ENCODE measurements around the gene CTSH.
"Not testable (repeated sequence)": the region's sequence is repeated elsewhere in the genome, so short reads cannot be mapped to it uniquely, and the experiment has no call there.

The CTSH gene

GRCh38 chr15:78929536-78930264 is 15.1 kb downstream of the CTSH start:
- Mint-ChIP-seq H3K4me3 (no peak overlapping the region), H3K4me1 (ENCODE audit: low read depth in 2 of 2) (peaks cover 0 to 3% of the 10 kb centered on the region in 2 donors), H3K9me3 (no peaks in the 10 kb centered on the region), H3K27ac (peak overlapping the region in 1 of 2 donors; percentile 55), H3K27me3 (no peaks in the 10 kb centered on the region), H3K36me3 (ENCODE audit: insufficient read depth) (peaks cover 31% of the 10 kb centered on the region)
- DNase-seq (no peak), ATAC-seq (replicated peaks) (no peak)

- Mint-ChIP-seq H3K9me3 (no peaks in the 10 kb centered on the region), H3K4me1 (ENCODE audit: low read depth in 2 of 2) (peaks cover 0 to 3% of the 10 kb centered on the region in 2 donors), H3K36me3 (ENCODE audit: insufficient read depth) (peaks cover 34% of the 10 kb centered on the region), H3K27ac (peak overlapping the region in 1 of 2 donors; percentile 55), H3K4me3 (no peak overlapping the region), H3K27me3 (no peaks in the 10 kb centered on the region)
- ATAC-seq (replicated peaks), result no peak
- no peak for DNase-seq
Measured at GRCh38 chr15:78928616-78929093, 16.2 kb downstream of the CTSH start.

DNA sequence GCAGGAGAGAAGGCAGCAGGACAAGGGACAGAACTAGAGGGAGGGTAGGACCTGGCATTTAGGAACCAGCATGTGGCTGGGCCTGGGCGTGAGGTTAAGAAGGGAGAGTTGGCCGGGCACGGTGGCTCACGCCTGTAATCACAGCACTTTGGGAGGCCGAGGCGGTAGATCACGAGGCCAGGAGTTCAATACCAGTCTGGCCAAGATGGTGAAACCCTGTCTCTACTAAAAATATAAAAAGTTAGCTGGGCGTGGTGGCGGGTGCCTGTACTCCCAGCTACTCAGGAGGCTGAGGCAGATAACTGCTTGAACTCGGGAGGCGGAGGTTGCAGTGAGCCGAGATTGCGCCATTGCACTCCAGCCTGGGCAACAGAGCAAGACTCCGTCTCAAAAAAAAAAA is 16.7 kb downstream of the CTSH start:
- peaks cover 34% of the 10 kb centered on the region for H3K36me3 Mint-ChIP-seq (ENCODE audit: insufficient read depth)
- ATAC-seq (replicated peaks); H3K27me3 Mint-ChIP-seq; H3K4me3 Mint-ChIP-seq; H3K4me1 Mint-ChIP-seq (ENCODE audit: low read depth in 2 of 2); H3K9me3 Mint-ChIP-seq; DNase-seq: not testable (repeated sequence)
- peak overlapping the region; percentile 63 to 79 for H3K27ac Mint-ChIP-seq

- Mint-ChIP-seq H3K4me1 (ENCODE audit: low read depth in 2 of 2) (peaks cover 0 to 3% of the 10 kb centered on the region in 2 donors), H3K4me3 (no peak overlapping the region), H3K9me3 (no peaks in the 10 kb centered on the region), H3K27ac (peak overlapping the region; percentile 63 to 79), H3K27me3 (no peaks in the 10 kb centered on the region), H3K36me3 (ENCODE audit: insufficient read depth) (peaks cover 41% of the 10 kb centered on the region)
- ATAC-seq (replicated peaks) (no peak), DNase-seq (no peak)
Measured at GRCh38 chr15:78927077-78927790, 17.6 kb downstream of the CTSH start.

GRCh38 chr15:78925956-78926743 is 18.7 kb downstream of the CTSH start:
- H3K36me3 Mint-ChIP-seq (ENCODE audit: insufficient read depth), result peaks cover 43% of the 10 kb centered on the region
- peaks cover 0 to 3% of the 10 kb centered on the region in 2 donors for H3K4me1 Mint-ChIP-seq (ENCODE audit: low read depth in 2 of 2)
- H3K9me3 Mint-ChIP-seq, result no peaks in the 10 kb centered on the region
- H3K27ac Mint-ChIP-seq, result peak overlapping the region in 1 of 2 donors; percentile 57
- DNase-seq, result no peak
- no peaks in the 10 kb centered on the region for H3K27me3 Mint-ChIP-seq
- ATAC-seq (replicated peaks), result no peak
- H3K4me3 Mint-ChIP-seq, result no peak overlapping the region

DNA sequence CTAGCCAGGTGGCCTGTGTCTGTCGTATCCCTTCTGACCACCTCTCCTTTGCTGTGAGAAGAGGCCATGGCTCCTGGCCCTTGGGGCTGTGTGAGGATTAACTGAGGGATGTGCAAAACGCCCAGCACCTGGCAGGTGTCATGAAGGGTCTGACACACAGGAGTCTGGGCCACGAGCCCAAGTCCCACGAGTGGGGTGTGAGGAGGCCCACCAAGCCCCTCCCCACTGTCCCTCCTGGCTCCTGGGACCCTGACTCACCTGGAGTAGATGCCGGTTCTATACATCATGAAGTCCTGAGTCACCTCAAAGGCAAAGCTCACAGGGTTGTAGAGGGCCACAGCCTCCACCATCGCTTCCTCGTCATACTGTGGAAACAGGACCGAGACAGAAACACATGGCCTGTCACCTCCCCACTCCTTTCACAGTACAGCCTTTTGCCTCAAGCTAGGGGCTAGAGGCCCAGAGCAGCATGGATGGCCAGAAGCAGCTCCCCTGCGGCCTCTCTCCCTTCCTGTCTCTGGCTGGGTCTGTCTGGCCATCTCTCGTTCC is 19.7 kb downstream of the CTSH start:
- Mint-ChIP-seq H3K27me3 (no peaks in the 10 kb centered on the region), H3K9me3 (no peaks in the 10 kb centered on the region), H3K36me3 (ENCODE audit: insufficient read depth) (peaks cover 49% of the 10 kb centered on the region), H3K4me3 (no peak overlapping the region), H3K27ac (peak overlapping the region; percentile 57 to 60), H3K4me1 (ENCODE audit: low read depth in 2 of 2) (peaks cover 0 to 3% of the 10 kb centered on the region in 2 donors)
- no peak for DNase-seq
- no peak for ATAC-seq (replicated peaks)

GRCh38 chr15:78923480-78924360 is 21.1 kb downstream of the CTSH start:
- ATAC-seq (replicated peaks) (no peak), DNase-seq (no peak)
- H3K9me3 Mint-ChIP-seq, result no peaks in the 10 kb centered on the region
- peak overlapping the region; percentile 47 to 78 for H3K27ac Mint-ChIP-seq
- no peak overlapping the region for H3K4me3 Mint-ChIP-seq
- H3K36me3 Mint-ChIP-seq (ENCODE audit: insufficient read depth), result peaks cover 54% of the 10 kb centered on the region
- H3K4me1 Mint-ChIP-seq (ENCODE audit: low read depth in 2 of 2), result peaks cover 0 to 3% of the 10 kb centered on the region in 2 donors
- H3K27me3 Mint-ChIP-seq, result no peaks in the 10 kb centered on the region

- ATAC-seq (replicated peaks) (no peak), DNase-seq (no peak)
- peaks cover 0 to 2% of the 10 kb centered on the region in 2 donors for H3K4me1 Mint-ChIP-seq (ENCODE audit: low read depth in 2 of 2)
- no peaks in the 10 kb centered on the region for H3K27me3 Mint-ChIP-seq
- no peaks in the 10 kb centered on the region for H3K9me3 Mint-ChIP-seq
- H3K36me3 Mint-ChIP-seq (ENCODE audit: insufficient read depth), result peaks cover 56% of the 10 kb centered on the region
- H3K27ac Mint-ChIP-seq, result no peak overlapping the region
- H3K4me3 Mint-ChIP-seq, result no peak overlapping the region
Measured at GRCh38 chr15:78923015-78923414, 21.8 kb downstream of the CTSH start.

DNA sequence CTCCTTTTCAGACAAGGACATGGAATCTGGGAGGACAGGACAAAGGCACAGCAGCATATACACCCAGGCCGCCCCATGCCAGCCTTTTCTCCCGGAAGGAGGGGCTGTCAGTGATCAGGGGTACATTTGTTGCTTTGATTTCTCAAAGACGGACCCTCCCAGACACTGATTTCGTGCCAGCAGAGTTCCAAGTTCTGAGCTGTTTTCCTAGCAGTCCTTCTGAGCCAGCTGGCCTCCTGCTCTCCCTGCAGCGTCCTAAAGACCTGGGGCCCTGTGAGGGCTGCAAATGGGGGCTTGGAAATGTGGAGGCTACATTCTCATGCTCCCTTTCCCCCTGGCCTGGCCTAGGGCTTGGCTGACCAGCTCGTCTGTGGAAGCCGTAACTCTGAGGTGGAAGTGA is 22.3 kb downstream of the CTSH start:
- no peaks in the 10 kb centered on the region for H3K4me1 Mint-ChIP-seq (ENCODE audit: low read depth in 2 of 2)

GRCh38 chr15:78921940-78922339 is 22.9 kb downstream of the CTSH start:
- DNase-seq (no peak), ATAC-seq (replicated peaks) (no peak)
- Mint-ChIP-seq H3K9me3 (no peaks in the 10 kb centered on the region), H3K36me3 (ENCODE audit: insufficient read depth) (peaks cover 55% of the 10 kb centered on the region), H3K27ac (peak overlapping the region in 1 of 2 donors; percentile 41), H3K27me3 (no peaks in the 10 kb centered on the region), H3K4me1 (ENCODE audit: low read depth in 2 of 2) (peaks cover under 1% of the 10 kb centered on the region in 2 donors), H3K4me3 (no peak overlapping the region)

More for the DNA sequence above, 22.3 kb downstream of the CTSH start:
- H3K4me3 Mint-ChIP-seq, result no peak overlapping the region
- ATAC-seq (replicated peaks), result no peak
- peaks cover 53% of the 10 kb centered on the region for H3K36me3 Mint-ChIP-seq (ENCODE audit: insufficient read depth)
- no peaks in the 10 kb centered on the region for H3K9me3 Mint-ChIP-seq
- H3K27ac Mint-ChIP-seq, result peak overlapping the region in 1 of 2 donors; percentile 41
- DNase-seq, result no peak
- H3K27me3 Mint-ChIP-seq, result no peaks in the 10 kb centered on the region

DNA sequence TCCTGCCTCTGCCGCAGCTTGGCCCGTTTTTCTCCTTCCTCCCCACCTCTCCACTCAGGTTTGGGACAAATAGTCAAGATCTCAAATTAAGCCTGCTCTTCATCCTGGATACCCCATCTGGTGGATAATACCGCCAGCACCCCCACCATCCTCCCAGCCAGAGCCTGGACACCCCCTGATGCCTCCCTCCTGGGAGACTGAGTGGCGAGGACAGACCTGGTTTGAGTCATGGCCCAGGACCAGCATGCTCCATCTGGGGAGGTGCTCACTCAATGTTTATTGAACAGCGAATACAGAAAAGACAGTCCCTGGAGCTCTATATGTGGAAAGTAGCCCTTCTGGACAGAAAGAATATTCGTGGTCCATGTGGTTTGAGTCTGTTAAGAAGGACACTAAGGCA is 23.3 kb downstream of the CTSH start:
- H3K27ac Mint-ChIP-seq, result no peak overlapping the region
- H3K36me3 Mint-ChIP-seq (ENCODE audit: insufficient read depth), result peaks cover 59% of the 10 kb centered on the region
- H3K27me3 Mint-ChIP-seq, result no peaks in the 10 kb centered on the region
- ATAC-seq (replicated peaks) (no peak), DNase-seq (no peak)
- no peak overlapping the region for H3K4me3 Mint-ChIP-seq
- no peaks in the 10 kb centered on the region for H3K9me3 Mint-ChIP-seq
- peaks cover 2 to 4% of the 10 kb centered on the region in 2 donors for H3K4me1 Mint-ChIP-seq (ENCODE audit: low read depth in 2 of 2)

DNA sequence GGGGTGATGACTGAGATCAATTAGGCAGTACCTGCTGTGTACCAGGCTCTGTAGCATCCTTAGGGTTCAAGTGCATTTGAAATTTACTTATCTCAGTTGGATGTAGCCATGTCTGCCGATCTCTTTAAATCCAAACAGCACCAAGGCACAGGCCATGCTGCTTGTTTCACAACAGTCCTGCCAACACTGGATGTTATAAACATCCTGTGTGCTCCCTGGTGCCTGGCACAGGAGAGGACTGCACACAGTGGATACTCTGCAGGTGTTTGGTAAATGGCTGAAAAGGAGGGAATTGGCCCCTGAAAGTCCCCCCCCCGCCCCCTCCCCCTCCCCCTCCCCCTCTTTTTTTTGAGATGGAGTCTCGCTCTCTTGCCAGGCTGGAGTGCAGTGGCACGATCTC is 27.0 kb downstream of the CTSH start:
- no peaks in the 10 kb centered on the region for H3K27me3 Mint-ChIP-seq
- H3K27ac Mint-ChIP-seq, result no peak overlapping the region
- peaks cover 57% of the 10 kb centered on the region for H3K36me3 Mint-ChIP-seq (ENCODE audit: insufficient read depth)

More for the DNA sequence above, 27.0 kb downstream of the CTSH start:
- peaks cover 4% of the 10 kb centered on the region in 2 donors for H3K4me1 Mint-ChIP-seq (ENCODE audit: low read depth in 2 of 2)
- ATAC-seq (replicated peaks) (no peak), DNase-seq (no peak)
- H3K4me3 Mint-ChIP-seq, result no peak overlapping the region
- no peaks in the 10 kb centered on the region for H3K9me3 Mint-ChIP-seq

All from effector memory CD8-positive, alpha-beta T cell (primary cell).